ENCODE measurements around the gene SLC47A1. TPM values are rescaled to one million over a fixed set of nuclear protein-coding genes. Genes with fewer than 3 reads are reported as not detected.

SLC47A1 gene
- total and polyA plus RNA-seq, 2 of the 13 experiments (the other 11 are each of a cell fraction or from before 2014, with no cell fraction given): 42.1 to 67.5 TPM

GRCh38 chr17:19533718-19534561 lies at the start of gene SLC47A1 (continued):
- TF ChIP-seq ZNF407 (CRISPR knock-in tag; IDR thresholded peaks at IDR 0.05; ENCODE audit: not compliant biosample characterization) (no peak), ZHX1 (CRISPR knock-in tag; IDR thresholded peaks at IDR 0.05; ENCODE audit: low read depth) (no peak), ATRX (CRISPR knock-in tag; IDR thresholded peaks at IDR 0.05; ENCODE audit: borderline replicate concordance) (no peak), XBP1 (CRISPR knock-in tag; IDR thresholded peaks at IDR 0.05) (no peak), CHD2 (IDR thresholded peaks at IDR 0.05; ENCODE audit: low read depth, low read length) (no peak), ELF1 (CRISPR knock-in tag; IDR thresholded peaks at IDR 0.05) (no peak), HBP1 (CRISPR knock-in tag; IDR thresholded peaks at IDR 0.05; ENCODE audit: low read depth) (no peak), THRA (CRISPR knock-in tag; IDR thresholded peaks at IDR 0.05; ENCODE audit: borderline replicate concordance) (no peak), MXI1 (IDR thresholded peaks at IDR 0.05; ENCODE audit: borderline replicate concordance, low read depth, low read length) (peak; percentile 32; the same call in 1 of the 3 replicates), TBX2 (CRISPR knock-in tag; IDR thresholded peaks at IDR 0.05; ENCODE audit: borderline replicate concordance) (peak; percentile 47), ZNF724P (CRISPR knock-in tag; IDR thresholded peaks at IDR 0.05; ENCODE audit: borderline replicate concordance) (no peak; the same call in 1 of the 2 replicates), ATF7 (IDR thresholded peaks at IDR 0.05) (no peak), ATF7 (CRISPR knock-in tag; IDR thresholded peaks at IDR 0.05) (no peak), HOXA3 (CRISPR knock-in tag; IDR thresholded peaks at IDR 0.05) (0 out of 2 replicates have a peak, but pooled peaks have one; percentile 33), XRCC5 (optimal IDR thresholded peaks at IDR 0.05; ENCODE audit: low read length) (peak; percentile 13)
